Stimulated activated naive B cell treated with anti-CD40 and anti-IgM and Interleukin-4, amounts not matched to agents 10 μg/mL and 1 μg/mL and 100 μg/mL, for 72 hours (primary cell): ENCODE data around the gene KRT6B.
"Not testable (repeated sequence)": the region's sequence is repeated elsewhere in the genome, so short reads cannot be mapped to it uniquely, and the experiment has no call there.

Experiments used
- ATAC-seq, 2 donors: fragments of 150-1000 bp; cut with Tn5 transposase; replicated peaks; 2 replicates each; pipeline ENCODE4 v1.10.0; 2021; ENCODE audit warnings: moderate library complexity in 1 of 2
- DNase-seq: peaks from one replicate; pipeline ENCODE4 v3.0.0; 2021
- H3K27ac Mint-ChIP-seq: one replicate; pipeline ENCODE4 v1.8.0; 2022; ENCODE audit warnings: mild to moderate bottlenecking, mixed read lengths
- H3K27me3 Mint-ChIP-seq, 2 donors: one replicate each; pipeline ENCODE4 v1.8.0; 2022; ENCODE audit warnings: mixed read lengths in 2 of 2
- H3K36me3 Mint-ChIP-seq, 2 donors: one replicate each; pipeline ENCODE4 v1.8.0; 2022; ENCODE audit warnings: mixed read lengths in 2 of 2, mild to moderate bottlenecking in 1 of 2
- H3K4me1 Mint-ChIP-seq, 2 donors: one replicate each; pipeline ENCODE4 v1.8.0; 2022; ENCODE audit warnings: mixed read lengths in 2 of 2, mild to moderate bottlenecking in 1 of 2
- H3K4me3 Mint-ChIP-seq, 2 donors: one replicate each; pipeline ENCODE4 v1.8.0; 2022; ENCODE audit warnings: mild to moderate bottlenecking in 2 of 2, mixed read lengths in 2 of 2, moderate library complexity in 1 of 2
- H3K9me3 Mint-ChIP-seq, 2 donors: one replicate each; pipeline ENCODE4 v1.8.0; 2022; ENCODE audit warnings: mixed read lengths in 2 of 2, mild to moderate bottlenecking in 1 of 2

KRT6B gene

GRCh38 chr12:52447196-52447595 lies 4.8 kb downstream of the KRT6B start:
- ATAC-seq = peak in 1 of 2 donors; percentile 5
- H3K27me3 Mint-ChIP-seq = peaks cover 36 to 39% of the 10 kb centered on the region in 2 donors
- not testable (repeated sequence) for DNase-seq, H3K9me3 Mint-ChIP-seq, H3K27ac Mint-ChIP-seq, H3K36me3 Mint-ChIP-seq, H3K4me3 Mint-ChIP-seq, H3K4me1 Mint-ChIP-seq

GRCh38 chr12:52446367-52447045 lies 5.4 kb downstream of the KRT6B start:
- no peak for ATAC-seq

GRCh38 chr12:52445876-52446275 lies 6.1 kb downstream of the KRT6B start:
- Mint-ChIP-seq H3K27me3 (peaks cover 42 to 46% of the 10 kb centered on the region in 2 donors), H3K27ac (no peak overlapping the region), H3K4me1 (no peaks in the 10 kb centered on the region), H3K9me3 (no peaks in the 10 kb centered on the region), H3K4me3 (no peak overlapping the region), H3K36me3 (no peaks in the 10 kb centered on the region)
- DNase-seq = no peak
- ATAC-seq = no peak

More at GRCh38 chr12:52446367-52447045, 5.4 kb downstream of the KRT6B start:
- Mint-ChIP-seq H3K36me3 (no peaks in the 10 kb centered on the region), H3K27ac (no peak overlapping the region), H3K4me1 (no peaks in the 10 kb centered on the region), H3K4me3 (no peak overlapping the region), H3K9me3 (no peaks in the 10 kb centered on the region), H3K27me3 (peaks cover 37 to 41% of the 10 kb centered on the region in 2 donors)
- DNase-seq = no peak

- DNase-seq (no peak), ATAC-seq (no peak)
- no peaks in the 10 kb centered on the region for H3K9me3 Mint-ChIP-seq
- no peaks in the 10 kb centered on the region for H3K4me1 Mint-ChIP-seq
- no peaks in the 10 kb centered on the region for H3K36me3 Mint-ChIP-seq
- H3K4me3 Mint-ChIP-seq = no peak overlapping the region
- H3K27me3 Mint-ChIP-seq = peaks cover 46% of the 10 kb centered on the region in 2 donors
- no peak overlapping the region for H3K27ac Mint-ChIP-seq
Observed at GRCh38 chr12:52444647-52445595, 7.0 kb downstream of the KRT6B start.

GRCh38 chr12:52443966-52444365 lies 8.0 kb downstream of the KRT6B start:
- no peaks in the 10 kb centered on the region for H3K36me3 Mint-ChIP-seq
- H3K27me3 Mint-ChIP-seq = peaks cover 46 to 48% of the 10 kb centered on the region in 2 donors
- ATAC-seq = no peak
- H3K4me1 Mint-ChIP-seq = no peaks in the 10 kb centered on the region
- DNase-seq = no peak
- H3K27ac Mint-ChIP-seq = no peak overlapping the region
- no peaks in the 10 kb centered on the region for H3K9me3 Mint-ChIP-seq
- no peak overlapping the region for H3K4me3 Mint-ChIP-seq

- Mint-ChIP-seq H3K9me3 (no peaks in the 10 kb centered on the region), H3K27ac (no peak overlapping the region), H3K36me3 (no peaks in the 10 kb centered on the region), H3K4me3 (no peak overlapping the region), H3K4me1 (no peaks in the 10 kb centered on the region), H3K27me3 (peaks cover 47 to 48% of the 10 kb centered on the region in 2 donors)
- DNase-seq = no peak
- no peak for ATAC-seq
Observed at GRCh38 chr12:52442600-52443061, 9.3 kb downstream of the KRT6B start.

- DNase-seq (no peak), ATAC-seq (no peak)
- Mint-ChIP-seq H3K4me3 (no peak overlapping the region), H3K4me1 (no peaks in the 10 kb centered on the region), H3K9me3 (no peaks in the 10 kb centered on the region), H3K36me3 (no peaks in the 10 kb centered on the region), H3K27ac (no peak overlapping the region), H3K27me3 (peaks cover 43 to 50% of the 10 kb centered on the region in 2 donors)
Observed at GRCh38 chr12:52441320-52441911, 10.5 kb downstream of the KRT6B start.

- Mint-ChIP-seq H3K27ac (no peak overlapping the region), H3K36me3 (no peaks in the 10 kb centered on the region), H3K4me3 (no peak overlapping the region), H3K4me1 (no peaks in the 10 kb centered on the region), H3K9me3 (no peaks in the 10 kb centered on the region), H3K27me3 (peaks cover 37 to 47% of the 10 kb centered on the region in 2 donors)
- DNase-seq = no peak
- peak in 1 of 2 donors; percentile 21 for ATAC-seq
Observed at GRCh38 chr12:52440821-52441319, 11.1 kb downstream of the KRT6B start.

- no peak overlapping the region for H3K27ac Mint-ChIP-seq
- DNase-seq = no peak
- no peaks in the 10 kb centered on the region for H3K4me1 Mint-ChIP-seq
- ATAC-seq = no peak
- no peak overlapping the region for H3K4me3 Mint-ChIP-seq
- H3K27me3 Mint-ChIP-seq = peaks cover 34 to 47% of the 10 kb centered on the region in 2 donors
- no peaks in the 10 kb centered on the region for H3K36me3 Mint-ChIP-seq
- no peaks in the 10 kb centered on the region for H3K9me3 Mint-ChIP-seq
Observed at GRCh38 chr12:52439845-52440244, 12.1 kb downstream of the KRT6B start.

- H3K36me3 Mint-ChIP-seq = no peaks in the 10 kb centered on the region
- peaks cover 33 to 43% of the 10 kb centered on the region in 2 donors for H3K27me3 Mint-ChIP-seq
- no peak overlapping the region for H3K27ac Mint-ChIP-seq
- H3K4me1 Mint-ChIP-seq = no peaks in the 10 kb centered on the region
- no peak overlapping the region for H3K4me3 Mint-ChIP-seq
- no peak for DNase-seq
- no peaks in the 10 kb centered on the region for H3K9me3 Mint-ChIP-seq
- no peak for ATAC-seq
Observed at GRCh38 chr12:52439420-52439819, 12.5 kb downstream of the KRT6B start.

- no peaks in the 10 kb centered on the region for H3K36me3 Mint-ChIP-seq
- H3K4me3 Mint-ChIP-seq = no peak overlapping the region
- H3K9me3 Mint-ChIP-seq = no peaks in the 10 kb centered on the region
- no peaks in the 10 kb centered on the region for H3K4me1 Mint-ChIP-seq
- DNase-seq (no peak), ATAC-seq (no peak)
- H3K27ac Mint-ChIP-seq = no peak overlapping the region
- H3K27me3 Mint-ChIP-seq = peaks cover 25 to 38% of the 10 kb centered on the region in 2 donors
Observed at GRCh38 chr12:52438305-52439301, 13.3 kb downstream of the KRT6B start.

GRCh38 chr12:52437508-52437907 lies 14.4 kb downstream of the KRT6B start:
- no peak overlapping the region for H3K27ac Mint-ChIP-seq
- no peaks in the 10 kb centered on the region for H3K4me1 Mint-ChIP-seq
- no peak for DNase-seq
- no peaks in the 10 kb centered on the region for H3K9me3 Mint-ChIP-seq
- H3K27me3 Mint-ChIP-seq = peaks cover 19 to 27% of the 10 kb centered on the region in 2 donors
- H3K36me3 Mint-ChIP-seq = no peaks in the 10 kb centered on the region
- H3K4me3 Mint-ChIP-seq = no peak overlapping the region
- no peak for ATAC-seq

GRCh38 chr12:52436828-52437474 lies 15.0 kb downstream of the KRT6B start:
- Mint-ChIP-seq H3K36me3 (no peaks in the 10 kb centered on the region), H3K4me3 (no peak overlapping the region), H3K27me3 (peaks cover 13 to 22% of the 10 kb centered on the region in 2 donors), H3K4me1 (no peaks in the 10 kb centered on the region), H3K27ac (peak overlapping the region; percentile 1), H3K9me3 (no peaks in the 10 kb centered on the region)
- no peak for DNase-seq
- ATAC-seq = no peak
